Activated T-cell treated with anti-CD3 and anti-CD28 coated beads for 24 hours (primary cell): Measurements from ENCODE around the gene ANKRD13D.

Experiments used
- DNase-seq: peaks from one replicate; pipeline ENCODE4 v3.0.0-alpha.2; 2020; ENCODE audit warnings: low read depth

ANKRD13D gene

DNA sequence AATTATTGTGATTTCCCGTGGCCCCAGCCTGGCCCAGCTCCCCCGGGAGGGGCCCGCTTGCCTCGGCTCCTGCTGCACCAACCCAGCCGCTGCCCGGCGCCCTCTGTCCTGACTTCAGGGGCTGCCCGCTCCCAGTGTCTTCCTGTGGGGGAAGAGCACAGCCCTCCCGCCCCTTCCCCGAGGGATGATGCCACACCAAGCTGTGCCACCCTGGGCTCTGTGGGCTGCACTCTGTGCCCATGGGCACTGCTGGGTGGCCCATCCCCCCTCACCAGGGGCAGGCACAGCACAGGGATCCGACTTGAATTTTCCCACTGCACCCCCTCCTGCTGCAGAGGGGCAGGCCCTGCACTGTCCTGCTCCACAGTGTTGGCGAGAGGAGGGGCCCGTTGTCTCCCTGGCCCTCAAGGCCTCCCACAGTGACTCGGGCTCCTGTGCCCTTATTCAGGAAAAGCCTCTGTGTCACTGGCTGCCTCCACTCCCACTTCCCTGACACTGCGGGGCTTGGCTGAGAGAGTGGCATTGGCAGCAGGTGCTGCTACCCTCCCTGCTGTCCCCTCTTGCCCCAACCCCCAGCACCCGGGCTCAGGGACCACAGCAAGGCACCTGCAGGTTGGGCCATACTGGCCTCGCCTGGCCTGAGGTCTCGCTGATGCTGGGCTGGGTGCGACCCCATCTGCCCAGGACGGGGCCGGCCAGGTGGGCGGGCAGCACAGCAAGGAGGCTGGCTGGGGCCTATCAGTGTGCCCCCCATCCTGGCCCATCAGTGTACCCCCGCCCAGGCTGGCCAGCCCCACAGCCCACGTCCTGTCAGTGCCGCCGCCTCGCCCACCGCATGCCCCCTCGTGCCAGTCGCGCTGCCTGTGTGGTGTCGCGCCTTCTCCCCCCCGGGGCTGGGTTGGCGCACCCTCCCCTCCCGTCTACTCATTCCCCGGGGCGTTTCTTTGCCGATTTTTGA is 3.3 kb upstream of the ANKRD13D start:
- no peak for DNase-seq

- no peak for DNase-seq
These were observed 2.3 kb upstream of the ANKRD13D start for GRCh38 chr11:67286621-67287333.

- no peak for DNase-seq
These were observed 1.5 kb upstream of the ANKRD13D start for GRCh38 chr11:67287355-67288197.

- no peak for DNase-seq
These were observed 978 bp upstream of the ANKRD13D start for GRCh38 chr11:67288198-67288451.

DNA sequence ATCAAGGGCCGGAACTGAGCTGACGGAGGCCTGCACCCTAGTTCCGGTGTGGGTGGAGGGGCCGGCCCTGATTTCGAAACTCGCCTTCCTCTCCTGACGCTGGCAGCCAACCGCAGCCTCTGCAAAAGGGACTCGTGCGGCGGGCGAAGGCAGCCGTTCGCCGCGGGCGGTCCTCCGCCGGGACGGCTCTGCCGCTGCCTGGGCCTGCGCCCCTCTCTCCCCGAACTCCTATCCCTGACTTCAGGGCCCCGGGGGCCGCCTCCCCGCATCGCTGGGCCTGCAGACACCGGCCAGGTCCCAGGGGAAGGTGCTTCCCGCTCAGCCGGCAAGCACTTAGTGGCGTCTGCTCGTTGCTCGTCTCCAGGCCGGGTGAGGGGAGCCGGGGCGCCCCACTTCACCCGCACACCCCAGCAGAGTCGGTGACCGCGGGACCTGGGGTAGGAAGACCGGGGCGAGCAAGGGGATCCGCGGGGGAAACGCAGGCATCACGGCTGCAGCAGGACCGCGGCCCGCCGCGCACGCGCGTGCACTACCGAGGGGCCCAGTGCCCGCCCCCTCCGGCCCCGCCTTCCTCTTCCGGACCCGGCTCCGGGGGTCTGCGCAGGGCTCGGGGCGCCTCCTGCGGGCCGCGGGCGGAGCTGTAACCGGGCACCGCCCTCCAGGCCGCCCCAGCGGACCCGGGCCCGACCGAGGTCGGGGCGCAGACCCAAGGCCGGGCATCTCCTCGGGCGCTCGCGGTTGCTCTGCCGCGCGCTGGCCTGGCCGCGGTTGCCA is 464 bp upstream of the ANKRD13D start:
- DNase-seq: peak; percentile 84

DNA sequence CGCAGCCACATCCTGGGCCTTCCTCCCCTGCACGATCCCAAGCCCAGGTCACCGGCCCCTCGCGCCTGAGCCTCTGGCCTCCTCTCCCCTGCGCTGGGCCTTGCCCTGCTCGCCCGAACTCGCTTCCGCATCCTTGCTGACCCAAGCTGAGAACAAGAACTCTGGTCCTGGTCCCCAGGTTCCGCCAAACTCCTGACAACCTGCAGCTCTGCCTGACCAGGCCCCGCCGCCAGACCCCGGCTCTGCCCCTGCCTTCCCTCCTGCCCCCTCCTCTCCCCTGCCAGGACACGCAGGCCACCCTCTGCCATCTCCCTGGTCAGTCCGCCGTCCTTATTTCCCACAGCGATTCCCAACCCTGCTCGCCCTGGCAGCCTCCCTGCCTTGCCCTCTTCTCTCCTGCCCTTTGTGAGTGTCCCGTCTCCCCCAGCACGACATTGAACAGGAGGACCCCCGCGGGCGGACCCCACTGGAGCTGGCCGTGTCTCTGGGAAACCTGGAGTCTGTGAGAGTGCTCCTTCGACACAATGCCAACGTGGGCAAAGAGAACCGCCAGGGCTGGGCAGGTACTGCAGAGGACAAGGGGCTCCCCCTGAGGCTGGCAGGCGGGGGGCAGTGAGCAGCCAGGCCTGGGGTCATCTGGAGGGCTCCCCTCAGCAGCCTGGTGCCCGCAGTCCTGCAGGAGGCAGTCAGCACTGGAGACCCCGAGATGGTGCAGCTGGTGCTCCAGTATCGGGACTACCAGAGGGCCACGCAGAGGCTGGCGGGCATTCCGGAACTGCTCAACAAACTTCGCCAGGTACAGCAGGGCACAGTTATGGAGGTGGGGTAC is 762 bp downstream of the ANKRD13D start:
- no peak for DNase-seq

DNA sequence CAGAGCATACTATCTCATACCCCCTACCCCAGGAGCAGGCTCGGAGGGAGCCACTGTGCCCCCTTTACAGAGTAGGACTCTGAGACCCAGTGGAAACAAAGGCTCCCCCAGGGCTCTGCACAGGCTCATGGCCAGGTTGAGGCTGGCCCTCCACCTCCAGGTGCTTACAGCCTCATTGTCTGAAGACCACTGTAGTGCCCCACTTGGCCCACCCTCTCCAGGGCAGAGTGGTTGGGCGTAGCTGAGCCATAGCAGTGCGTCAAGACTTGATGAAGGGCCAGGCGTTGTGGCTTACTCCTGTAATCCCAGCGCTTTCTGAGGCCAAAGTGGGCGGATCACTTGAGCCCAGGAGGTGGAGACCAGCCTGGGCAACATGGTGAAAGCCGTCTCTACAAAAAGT is 1.7 kb downstream of the ANKRD13D start:
- no peak for DNase-seq

DNA sequence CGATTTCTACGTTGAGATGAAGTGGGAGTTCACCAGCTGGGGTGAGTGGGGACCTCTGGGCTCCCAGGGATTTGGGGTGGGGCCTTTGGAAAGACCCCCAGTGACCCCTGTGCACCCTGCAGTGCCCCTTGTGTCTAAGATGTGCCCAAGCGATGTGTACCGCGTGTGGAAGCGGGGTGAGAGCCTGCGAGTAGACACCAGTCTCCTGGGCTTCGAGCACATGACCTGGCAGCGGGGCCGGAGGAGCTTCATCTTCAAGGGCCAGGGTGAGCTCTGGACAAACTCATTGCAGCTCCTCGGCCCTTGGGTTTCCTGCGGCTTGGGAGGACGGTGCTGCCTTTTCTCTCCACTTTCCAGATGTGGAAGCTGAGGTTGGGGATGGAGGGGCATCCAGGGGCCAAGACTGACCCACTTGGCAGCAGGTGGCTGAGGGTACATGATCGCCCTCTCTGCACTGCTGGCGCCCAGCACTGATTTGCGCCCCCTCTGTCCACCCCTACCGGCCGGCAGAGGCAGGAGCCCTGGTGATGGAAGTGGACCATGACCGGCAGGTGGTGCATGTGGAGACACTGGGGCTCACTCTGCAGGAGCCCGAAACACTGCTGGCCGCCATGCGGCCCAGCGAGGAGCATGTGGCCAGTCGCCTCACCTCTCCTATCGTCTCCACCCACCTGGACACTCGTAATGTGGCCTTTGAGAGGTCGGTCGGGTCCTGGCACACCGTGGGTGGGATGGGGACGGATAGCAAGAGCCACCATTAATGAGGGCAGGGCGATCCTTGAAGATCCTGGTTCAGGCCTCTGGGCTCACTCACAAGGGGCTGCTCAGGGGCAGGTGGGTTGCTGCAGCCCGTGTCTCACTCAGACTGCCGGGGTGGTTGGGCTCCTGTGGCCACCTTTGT is 2.6 kb downstream of the ANKRD13D start:
- DNase-seq: no peak

GRCh38 chr11:67292671-67293070 is 3.6 kb downstream of the ANKRD13D start:
- DNase-seq: no peak

- no peak for DNase-seq
These were observed 4.0 kb downstream of the ANKRD13D start for GRCh38 chr11:67293090-67293489.

GRCh38 chr11:67295846-67296245 is 6.7 kb downstream of the ANKRD13D start:
- DNase-seq: no peak

- DNase-seq: no peak
These were observed 9.7 kb downstream of the ANKRD13D start for GRCh38 chr11:67298786-67299185.

- DNase-seq: no peak
These were observed 10.5 kb downstream of the ANKRD13D start for GRCh38 chr11:67299471-67300191.

GRCh38 chr11:67300256-67300755 is 11.2 kb downstream of the ANKRD13D start:
- no peak for DNase-seq

DNA sequence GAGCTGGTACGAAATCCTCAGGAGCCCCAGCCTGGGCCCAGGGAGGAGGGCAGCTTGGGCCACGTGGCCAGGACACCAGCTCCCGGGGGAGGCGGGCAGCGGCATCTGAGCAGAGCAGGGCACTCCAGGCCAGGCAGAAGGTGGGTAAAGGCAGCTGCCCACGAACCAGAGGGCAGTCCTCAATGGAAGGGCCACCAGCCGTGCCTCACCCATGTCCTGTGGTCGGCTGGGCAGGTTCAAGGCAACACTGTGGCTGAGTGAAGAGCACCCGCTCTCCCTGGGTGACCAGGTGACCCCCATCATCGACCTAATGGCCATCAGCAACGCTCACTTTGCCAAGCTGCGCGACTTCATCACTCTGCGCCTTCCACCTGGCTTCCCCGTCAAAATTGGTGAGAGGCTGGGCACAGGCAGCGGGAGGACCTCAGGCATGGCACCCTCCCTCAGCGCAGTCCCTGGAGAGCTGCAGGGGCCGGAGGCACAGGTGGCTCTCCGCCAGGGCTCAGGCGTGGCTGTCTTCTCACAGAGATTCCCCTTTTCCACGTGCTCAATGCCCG is 11.7 kb downstream of the ANKRD13D start:
- DNase-seq: no peak

- no peak for DNase-seq
These were observed 12.3 kb downstream of the ANKRD13D start for GRCh38 chr11:67301313-67301921.

DNA sequence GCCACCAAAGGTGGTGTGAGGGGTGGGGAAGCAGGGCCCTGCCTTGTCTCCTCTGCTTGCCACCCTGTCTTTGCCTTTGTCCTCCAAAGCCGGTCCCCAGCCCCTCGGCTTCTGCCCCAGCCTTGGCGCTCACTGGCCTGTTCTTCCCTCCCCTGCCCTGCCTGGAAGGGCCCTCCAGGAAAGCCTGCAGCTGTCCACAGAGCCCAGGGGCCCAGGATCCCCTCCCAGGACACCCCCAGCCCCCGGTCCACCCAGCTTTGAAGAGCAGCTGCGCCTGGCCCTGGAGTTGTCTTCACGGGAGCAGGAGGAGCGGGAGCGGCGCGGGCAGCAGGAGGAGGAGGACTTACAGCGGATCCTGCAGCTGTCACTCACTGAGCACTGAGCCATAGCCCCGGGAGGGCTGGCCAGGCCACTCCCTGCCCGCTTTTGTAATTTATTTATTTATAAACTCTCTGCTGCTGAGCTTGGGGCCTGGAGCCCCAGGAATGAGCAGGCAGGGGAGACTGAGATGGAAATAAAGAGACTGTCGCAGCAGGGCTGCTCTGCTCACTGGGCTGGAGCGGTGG is 12.9 kb downstream of the ANKRD13D start:
- no peak for DNase-seq
